ENCODE data around the gene DDX31.

Gene DDX31

DNA sequence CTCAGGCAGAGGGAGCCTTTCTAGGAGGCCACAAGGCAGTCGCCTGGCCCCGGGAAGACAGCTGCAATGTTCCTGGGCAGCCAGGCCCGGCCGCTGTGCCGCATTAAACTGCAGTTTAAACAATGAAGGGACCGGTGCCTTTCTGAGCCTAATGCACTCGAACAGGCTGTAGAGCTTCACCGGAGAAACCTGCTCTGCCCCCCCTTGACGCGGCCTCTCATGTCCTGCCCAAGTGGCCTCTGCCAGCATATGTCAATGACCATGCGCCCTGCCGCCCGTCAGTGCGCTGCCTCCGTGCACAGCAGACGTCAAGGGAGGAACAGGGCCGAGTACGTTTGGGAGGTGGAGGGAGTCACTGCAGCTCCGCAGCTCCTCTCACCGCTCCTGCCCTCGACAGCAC is 125.8 kb downstream of the DDX31 start:
- no peak for DNase-seq

DNA sequence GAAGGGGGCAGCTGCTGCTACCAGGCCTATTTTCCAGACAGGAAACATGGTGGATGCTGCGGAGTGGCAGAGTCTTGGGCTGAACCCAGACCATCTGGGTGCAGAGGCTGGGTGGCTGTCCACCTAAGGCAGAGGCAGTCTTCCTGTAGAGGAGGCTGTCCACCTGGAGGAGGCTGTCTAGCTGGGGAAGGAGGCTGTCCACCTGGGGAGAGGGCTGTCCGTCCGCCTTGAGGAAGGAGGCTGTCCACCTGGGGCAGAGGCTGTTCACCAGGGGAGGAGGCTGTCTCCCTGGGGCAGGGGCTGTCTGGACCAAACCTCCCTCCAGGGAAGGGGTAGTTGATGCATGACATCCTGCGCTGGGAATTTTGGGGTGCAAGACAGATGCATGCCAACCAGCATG is 126.5 kb downstream of the DDX31 start:
- no peak for DNase-seq
